Stimulated activated naive CD4-positive, alpha-beta T cell (primary cell): Measurements from ENCODE around the gene DSCAML1.

Experiments used
- DNase-seq, 6 experiments: peaks; one replicate each; lab custom pipeline; 2025; lab: John Stamatoyannopoulos, UW

DSCAML1 gene

GRCh38 chr11:117396970-117397369 is 400.0 kb downstream of the DSCAML1 start:
- DNase-seq: no peak

- DNase-seq: no peak
These were observed 401.5 kb downstream of the DSCAML1 start for GRCh38 chr11:117395476-117395875.

DNA sequence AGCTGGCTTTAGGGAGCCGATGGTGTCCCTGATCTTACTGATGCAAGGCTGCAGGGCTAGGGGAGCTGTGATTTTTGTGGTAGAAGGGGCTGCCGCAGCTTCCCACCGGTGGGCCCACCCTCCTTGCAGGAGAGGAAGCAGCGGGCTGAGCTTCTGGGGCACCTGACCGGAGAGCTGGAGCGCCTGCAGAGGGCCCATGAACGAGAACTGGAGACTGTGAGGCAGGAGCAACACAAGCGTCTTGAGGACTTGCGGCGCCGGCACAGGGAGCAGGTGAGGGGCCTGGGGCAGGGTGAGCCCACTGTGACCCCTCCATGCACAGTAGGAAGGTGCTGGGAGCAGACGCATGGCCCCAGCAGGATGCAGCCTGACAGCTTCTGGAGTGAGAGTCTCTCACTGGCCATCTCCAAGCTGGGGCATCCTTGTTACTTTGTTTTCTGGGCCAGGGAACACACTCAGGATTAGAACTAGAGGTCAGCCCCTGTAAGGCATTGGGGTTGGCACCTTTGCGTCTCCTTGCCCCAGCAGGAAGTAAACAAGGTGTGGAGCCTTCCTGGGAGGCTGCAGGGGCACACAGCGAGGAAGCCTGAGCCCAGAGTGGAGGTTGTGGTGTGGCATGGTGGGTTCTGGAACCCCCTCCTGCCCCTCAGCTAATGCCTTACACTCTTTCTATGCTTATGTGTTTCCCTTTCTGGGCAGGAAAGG is 402.6 kb downstream of the DSCAML1 start:
- DNase-seq: no peak

DNA sequence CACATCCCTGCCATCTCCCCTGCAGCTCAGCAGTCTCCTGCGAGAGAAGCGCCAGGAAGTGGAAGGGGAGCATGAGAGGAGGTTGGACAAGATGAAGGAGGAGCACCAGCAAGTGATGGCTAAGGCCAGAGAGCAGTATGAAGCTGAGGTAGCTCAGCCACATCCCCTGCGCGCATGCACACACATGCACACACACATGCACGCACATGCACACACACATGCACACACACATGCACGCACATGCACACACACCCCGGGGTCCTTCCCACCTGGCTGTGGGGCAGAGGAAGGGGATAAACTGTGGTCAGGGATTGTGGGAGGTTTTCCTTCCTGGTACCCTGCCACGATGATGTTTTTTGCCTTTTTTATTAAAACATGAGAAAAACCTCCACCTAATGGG is 404.0 kb downstream of the DSCAML1 start:
- DNase-seq: no peak

DNA sequence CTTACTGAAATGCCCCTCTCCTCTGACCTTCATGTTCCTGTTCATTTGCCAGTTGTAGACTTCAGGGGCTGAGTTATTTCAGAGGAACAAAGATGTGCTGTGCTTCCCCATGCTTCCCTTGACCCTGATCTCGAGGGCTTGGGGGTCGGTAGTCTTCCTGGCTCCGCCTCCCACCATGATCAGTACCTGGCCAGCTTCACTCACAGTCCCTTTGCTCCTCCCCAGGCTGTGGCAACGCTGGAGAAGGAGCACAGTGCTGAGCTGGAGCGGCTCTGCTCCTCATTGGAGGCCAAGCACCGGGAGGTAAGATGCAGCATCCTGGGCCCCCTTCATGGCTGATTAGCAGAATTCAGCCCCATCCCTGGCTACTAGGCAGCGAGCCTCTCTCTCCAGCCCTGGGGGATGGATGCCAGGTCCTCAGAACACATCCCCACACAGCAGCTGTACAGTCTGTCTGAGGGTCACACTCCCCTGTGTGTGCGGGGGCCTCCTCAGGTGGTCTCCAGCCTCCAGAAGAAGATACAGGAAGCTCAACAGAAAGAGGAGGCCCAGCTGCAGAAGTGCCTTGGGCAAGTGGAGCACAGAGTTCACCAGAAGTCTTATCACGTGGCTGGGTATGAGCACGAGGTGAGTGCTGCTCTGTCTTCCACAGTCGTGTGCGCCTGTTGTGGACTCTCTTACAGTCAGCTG is 404.9 kb downstream of the DSCAML1 start:
- no peak for DNase-seq

DNA sequence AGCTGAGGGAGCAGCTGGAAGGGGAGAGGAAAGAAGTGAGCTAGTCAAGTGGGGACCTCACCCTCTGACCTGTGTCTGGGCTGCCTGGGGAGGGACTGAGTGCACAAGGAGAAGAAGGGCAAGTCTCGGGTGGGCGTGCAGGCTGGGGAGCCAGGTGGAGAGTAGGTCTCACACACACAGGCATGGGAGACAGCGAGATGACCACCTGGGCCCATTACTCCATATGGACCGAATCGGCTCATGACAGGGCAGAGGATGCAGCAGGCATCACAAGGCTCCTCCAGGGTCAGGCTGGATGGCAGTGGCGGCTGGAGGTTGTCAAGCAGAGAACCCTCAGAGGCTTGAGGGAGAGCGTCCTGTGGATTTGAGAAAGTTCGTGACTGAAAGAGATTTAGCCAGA is 405.8 kb downstream of the DSCAML1 start:
- no peak for DNase-seq

GRCh38 chr11:117390743-117391142 is 406.3 kb downstream of the DSCAML1 start:
- no peak for DNase-seq

DNA sequence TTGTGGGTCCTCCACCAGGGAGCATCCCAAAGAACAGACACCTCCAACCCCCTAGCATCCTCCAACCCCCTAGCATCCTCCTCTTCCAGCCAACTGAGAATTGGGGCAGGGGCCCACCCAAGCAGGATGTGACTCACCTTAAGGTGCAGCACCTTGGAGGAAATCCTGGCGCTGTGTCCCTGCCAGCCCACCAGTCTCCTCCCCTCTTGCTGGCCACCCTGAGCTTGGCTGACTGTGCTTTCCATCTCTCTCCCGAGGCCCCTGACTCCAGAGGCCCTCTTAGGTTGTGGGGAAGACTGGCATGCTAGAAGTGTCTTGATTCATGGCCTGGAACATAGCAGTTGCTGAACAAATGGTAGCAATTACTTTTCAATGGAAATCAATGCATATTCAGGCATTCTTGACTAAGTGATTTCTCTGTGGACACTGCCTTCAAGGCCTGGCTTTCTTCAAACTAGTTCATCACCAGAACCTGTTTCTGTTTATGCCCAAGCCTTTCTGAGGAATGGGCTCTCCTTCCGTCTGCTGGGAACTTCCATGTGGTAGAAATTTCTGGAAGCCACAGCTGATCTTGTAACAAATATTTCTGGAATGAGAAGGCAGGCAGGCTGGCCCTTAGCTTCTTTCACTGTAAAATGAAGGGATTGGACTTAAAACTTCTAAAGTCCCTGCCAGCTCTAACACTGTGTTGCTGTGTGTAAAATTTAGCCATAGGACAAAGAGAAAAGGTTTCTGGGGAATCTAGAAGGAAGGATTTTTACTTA is 408.8 kb downstream of the DSCAML1 start:
- no peak for DNase-seq

DNA sequence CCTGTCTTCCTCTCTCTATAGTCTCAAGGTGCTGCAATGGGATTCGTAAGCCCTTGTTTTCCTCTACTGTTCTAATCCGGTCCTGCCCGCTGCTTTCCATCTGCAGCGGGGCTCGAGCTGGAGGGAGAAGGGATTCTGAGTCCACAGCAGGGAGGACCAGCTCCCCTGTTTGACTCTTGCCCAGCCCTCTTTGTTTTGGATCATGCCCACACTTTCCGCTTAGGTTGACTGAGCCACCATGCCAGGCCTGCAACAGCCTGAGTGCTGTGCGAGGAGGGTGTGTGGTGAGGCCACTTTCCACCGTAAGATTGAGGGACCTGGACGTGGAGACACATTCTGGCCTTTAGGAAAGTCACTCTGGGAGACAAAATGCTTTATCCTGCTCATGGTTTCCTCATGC is 411.1 kb downstream of the DSCAML1 start:
- DNase-seq: no peak

GRCh38 chr11:117385471-117385870 is 411.5 kb downstream of the DSCAML1 start:
- no peak for DNase-seq

DNA sequence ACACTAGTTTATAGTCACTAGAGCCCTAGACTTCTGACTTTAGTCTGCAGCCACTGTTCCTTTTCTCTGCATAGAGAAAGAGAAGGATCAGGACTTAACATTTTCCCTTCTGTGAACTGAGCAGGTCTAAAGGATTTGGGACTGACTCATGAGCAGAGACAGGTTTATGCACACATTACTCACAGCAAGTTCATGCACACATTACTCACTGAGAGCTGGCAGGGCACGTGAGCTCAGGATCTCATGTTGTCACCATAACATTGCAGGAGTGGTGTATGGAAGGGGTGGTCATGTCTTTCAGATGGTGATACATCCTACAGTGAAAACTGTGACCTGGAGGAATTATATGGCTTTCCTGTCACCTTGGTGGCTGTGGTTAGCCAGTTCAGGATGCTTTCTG is 413.0 kb downstream of the DSCAML1 start:
- DNase-seq: no peak

- DNase-seq: no peak
These were observed 414.3 kb downstream of the DSCAML1 start for GRCh38 chr11:117382746-117383145.

GRCh38 chr11:117381481-117382387 is 415.3 kb downstream of the DSCAML1 start:
- no peak for DNase-seq

- no peak for DNase-seq
These were observed 416.3 kb downstream of the DSCAML1 start for GRCh38 chr11:117380676-117381075.

GRCh38 chr11:117378976-117379865 is 417.8 kb downstream of the DSCAML1 start:
- DNase-seq: no peak
